Posterior vena cava (tissue), 2 donors: Measurements from ENCODE around the gene KAZN. TPM values are rescaled to one million over a fixed set of nuclear protein-coding genes. Genes with fewer than 3 reads are reported as not detected.

Experiments used
- DNase-seq: peaks from one replicate; pipeline ENCODE4 v3.0.0-alpha.2; 2020; ENCODE audit warnings: low spot score
- intact Hi-C, 2 donors: fragments of 100-400 bp; cut with DNase I; formaldehyde crosslinking; loops; one replicate each; pipeline versions ENCODE4 v1.14.1 to v1.14.2; 2022 to 2023
- total RNA-seq, 2 donors: library from RNA; stranded (reverse); fragmentation: NEBNext Ultra II Directional; extraction: Animal tissue kit (Norgen Biotek cat#: 25700); gene quantifications; one replicate each; pipeline ENCODE4 v1.2.1, GENCODE V29; 2021
- donor health status: DM: yes; HTN: yes; CAD: no.
- donor health status: DM: yes; HTN: yes; CAD: no.

The KAZN gene
- total RNA-seq, 2 donors from 2014 or later = 6.2 to 10.8 TPM

DNA sequence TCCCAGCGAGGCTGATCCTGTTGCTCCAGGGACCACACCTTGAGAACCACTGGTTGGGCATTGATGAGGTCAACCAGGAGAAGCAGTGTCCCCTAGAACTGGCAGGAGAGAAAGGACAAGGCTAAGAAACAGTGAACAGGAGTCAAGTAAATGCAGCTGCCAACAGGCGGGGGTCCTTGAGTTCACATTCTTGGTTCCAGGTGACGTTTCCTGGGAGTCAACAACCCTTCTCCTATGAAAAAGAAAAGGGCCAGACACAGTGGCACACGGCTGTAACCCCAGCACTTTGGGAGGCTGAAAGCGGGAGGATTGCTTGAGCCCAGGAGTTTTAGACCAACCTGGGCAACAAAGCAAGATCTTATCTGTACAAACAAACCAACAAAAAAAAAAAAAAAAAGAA, 98.3 kb downstream of the KAZN start:
- DNase-seq = no peak
- intact Hi-C loops = no loop called here

- no peak for DNase-seq
Measured at GRCh38 chr1:14697353-14697752, 98.9 kb downstream of the KAZN start.

GRCh38 chr1:14698314-14698713, 99.8 kb downstream of the KAZN start:
- DNase-seq = no peak
- intact Hi-C loops = no loop called here

More at GRCh38 chr1:14697353-14697752, 98.9 kb downstream of the KAZN start:
- intact Hi-C loops = no loop called here

DNA sequence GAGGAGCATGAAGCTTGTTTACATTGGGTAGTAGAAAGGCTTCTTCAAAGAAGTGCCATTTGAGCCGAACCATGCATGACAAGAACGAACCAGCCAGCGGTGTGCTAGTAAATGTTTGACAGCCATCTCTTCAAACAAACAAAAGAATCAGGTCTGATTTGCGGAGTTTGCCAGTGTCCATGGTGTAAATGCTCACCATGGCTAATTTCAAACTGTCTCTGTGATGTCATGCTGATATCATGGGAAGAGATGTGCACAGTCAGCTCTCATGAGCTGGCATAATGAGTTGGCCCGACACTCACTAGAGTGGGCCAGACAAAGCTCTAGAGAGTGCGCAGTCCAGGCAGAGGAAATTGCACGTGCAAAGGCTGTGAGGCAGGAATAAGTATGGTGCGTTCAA, 101.1 kb downstream of the KAZN start:
- intact Hi-C loops = no loop called here
- no peak for DNase-seq

- no peak for DNase-seq
- intact Hi-C loops = no loop called here
Measured at GRCh38 chr1:14704846-14705245, 106.4 kb downstream of the KAZN start.

- intact Hi-C loops = no loop called here
Measured at GRCh38 chr1:14705824-14706223, 107.3 kb downstream of the KAZN start.

GRCh38 chr1:14706631-14707030, 108.1 kb downstream of the KAZN start:
- no peak for DNase-seq
- intact Hi-C loops = no loop called here

More at GRCh38 chr1:14705824-14706223, 107.3 kb downstream of the KAZN start:
- no peak for DNase-seq

DNA sequence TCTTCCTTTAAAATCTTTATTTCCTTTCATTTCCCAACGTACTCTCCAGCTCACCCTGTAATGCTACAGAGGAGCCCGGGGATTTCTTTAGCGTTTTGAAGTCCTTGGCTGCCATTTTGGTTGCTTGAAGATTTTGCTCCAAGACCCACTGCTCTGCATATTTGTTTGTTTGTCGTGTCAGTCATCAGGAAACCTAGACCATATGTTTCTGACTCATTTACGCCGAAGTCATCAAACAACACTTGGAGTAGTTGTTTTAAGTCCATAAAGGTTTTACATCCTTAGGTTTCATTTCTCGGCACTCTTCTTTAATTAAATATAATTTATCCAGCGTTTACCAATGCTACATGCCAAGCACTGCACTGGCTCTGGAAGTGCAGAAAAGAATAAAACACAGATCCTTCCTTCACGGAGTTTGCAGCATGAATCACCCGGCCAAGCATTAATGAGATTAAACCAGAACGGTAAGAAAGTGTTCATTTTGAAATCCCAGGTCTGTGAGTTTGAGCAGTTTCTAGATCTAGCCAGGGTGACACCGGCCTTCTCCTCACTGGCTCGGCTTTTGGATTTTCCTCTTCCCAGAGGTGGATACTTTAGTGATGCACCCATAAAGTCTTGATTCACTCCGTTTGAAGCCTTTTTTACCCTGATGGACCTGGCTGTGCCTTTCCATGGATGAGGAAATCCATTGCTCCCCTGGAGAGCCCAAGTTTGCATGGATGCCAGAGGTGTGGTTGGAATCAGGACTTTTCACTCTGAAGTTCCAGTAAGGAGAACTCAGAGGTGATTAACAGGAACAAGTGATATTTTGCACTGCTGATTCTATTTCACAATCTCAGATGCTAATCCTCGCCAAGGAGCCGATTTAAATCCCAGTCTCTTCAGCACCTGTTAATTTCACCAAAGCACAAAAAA, 109.3 kb downstream of the KAZN start:
- intact Hi-C loops = no loop called here
- DNase-seq = no peak

GRCh38 chr1:14710331-14710730, 111.8 kb downstream of the KAZN start:
- intact Hi-C loops = no loop called here
- no peak for DNase-seq

DNA sequence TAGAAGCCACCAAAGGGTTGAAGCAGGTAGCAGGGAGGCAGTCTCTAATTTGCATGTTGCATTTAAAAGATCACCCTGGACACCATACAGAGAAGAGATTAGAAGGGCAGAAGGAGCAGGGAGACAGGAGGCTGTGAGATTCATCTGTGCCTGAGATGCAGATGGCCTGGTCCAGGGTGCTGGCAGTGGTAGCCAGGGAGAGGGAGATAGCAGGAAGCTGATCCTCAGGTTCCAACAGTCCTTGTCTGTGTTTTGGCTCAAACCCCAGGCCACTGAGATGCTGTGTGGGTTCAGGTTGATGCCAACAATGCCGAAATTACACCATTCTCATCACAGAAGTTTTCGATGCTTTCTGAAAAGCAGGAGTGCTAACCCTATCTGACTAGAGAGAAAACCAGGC, 113.7 kb downstream of the KAZN start:
- DNase-seq = no peak
- intact Hi-C loops = no loop called here

GRCh38 chr1:14713077-14713476, 114.6 kb downstream of the KAZN start:
- no peak for DNase-seq
- intact Hi-C loops = no loop called here

GRCh38 chr1:14715266-14715665, 116.8 kb downstream of the KAZN start:
- no peak for DNase-seq

GRCh38 chr1:14715802-14716201, 117.3 kb downstream of the KAZN start:
- intact Hi-C loops = no loop called here

More at GRCh38 chr1:14715266-14715665, 116.8 kb downstream of the KAZN start:
- intact Hi-C loops = no loop called here

DNA sequence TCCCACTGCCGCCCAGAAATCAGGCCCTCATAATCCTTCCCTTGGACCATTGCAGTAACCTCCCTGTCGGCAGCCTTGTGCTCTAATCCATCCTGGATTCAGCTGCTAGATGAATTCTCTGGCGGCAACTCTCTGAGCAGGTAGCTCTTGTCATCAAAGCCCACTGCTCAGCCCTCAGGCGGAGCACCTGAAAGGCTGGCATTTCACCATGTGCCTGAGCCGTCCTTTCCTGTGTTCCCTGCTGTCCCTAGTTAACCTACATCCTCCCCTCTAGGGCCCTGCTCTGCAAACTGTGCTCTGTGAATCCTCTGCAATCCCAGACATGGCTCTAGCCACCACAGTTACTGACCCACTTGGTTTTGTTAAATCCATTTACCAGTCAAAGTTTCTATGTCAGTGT, 118.0 kb downstream of the KAZN start:
- intact Hi-C loops = no loop called here
- no peak for DNase-seq

More at GRCh38 chr1:14715802-14716201, 117.3 kb downstream of the KAZN start:
- no peak for DNase-seq

DNA sequence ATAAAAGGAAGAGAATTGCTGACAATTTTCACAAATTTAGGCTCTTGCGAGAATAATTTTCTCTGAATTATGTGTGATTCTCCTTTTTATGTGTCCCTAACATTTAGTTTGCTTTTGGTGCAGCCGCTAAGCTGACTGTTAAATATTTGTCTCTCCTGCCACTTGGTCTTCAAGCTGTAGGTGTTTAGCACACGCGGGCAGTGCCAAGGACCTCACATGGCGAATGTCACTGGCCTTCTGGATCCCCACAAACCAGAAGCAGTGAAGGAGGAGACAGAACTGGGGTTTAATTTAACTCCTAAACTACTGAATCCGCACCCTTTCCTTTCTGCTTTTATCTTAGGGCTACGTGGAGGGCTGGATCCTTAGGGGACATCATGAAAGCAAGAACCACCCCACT, 120.0 kb downstream of the KAZN start:
- intact Hi-C loops = no loop called here

GRCh38 chr1:14723401-14723800, 124.9 kb downstream of the KAZN start:
- no peak for DNase-seq
- intact Hi-C loops = no loop called here

More for the DNA sequence above, 120.0 kb downstream of the KAZN start:
- DNase-seq = no peak

DNA sequence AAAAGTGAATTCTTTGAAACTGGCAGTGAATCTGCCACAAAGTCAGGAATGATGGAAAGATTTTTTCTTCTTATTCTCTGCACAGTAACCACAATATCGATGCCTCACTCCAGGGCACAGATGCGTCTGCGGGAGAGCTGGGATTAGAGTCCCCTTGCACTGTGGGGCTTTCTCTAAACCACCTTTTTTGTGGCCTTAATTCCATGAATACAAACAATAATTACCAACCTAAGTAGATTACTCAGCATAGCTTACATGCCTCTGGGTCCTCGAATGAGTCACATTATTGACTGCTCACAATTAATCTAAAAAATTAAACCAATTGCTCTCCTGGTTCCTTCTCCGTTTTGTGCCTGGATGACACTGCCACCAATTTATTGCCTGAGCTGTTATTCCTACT, 125.8 kb downstream of the KAZN start:
- no peak for DNase-seq
- intact Hi-C loops = no loop called here

- intact Hi-C loops = no loop called here
- DNase-seq = no peak
Measured at GRCh38 chr1:14724678-14725077, 126.2 kb downstream of the KAZN start.

DNA sequence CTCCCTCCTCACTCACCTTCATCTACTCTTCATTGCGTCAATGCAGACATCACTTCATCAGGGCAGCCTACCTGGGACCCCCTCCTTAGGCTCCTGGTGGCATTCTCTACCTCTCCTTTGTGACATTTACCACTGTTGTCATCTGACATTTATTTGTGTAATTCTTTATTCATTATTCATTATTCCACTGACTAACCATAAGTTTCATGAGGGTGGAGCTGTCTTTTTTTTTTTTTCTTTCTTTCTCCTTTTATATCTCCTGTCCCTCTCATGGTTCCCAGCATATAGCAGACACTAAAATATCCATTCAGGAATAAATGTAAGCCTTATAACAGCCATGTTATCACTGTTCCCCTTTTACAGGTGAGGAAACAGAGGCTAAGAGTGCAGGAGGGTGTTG, 126.8 kb downstream of the KAZN start:
- intact Hi-C loops = no loop called here
- no peak for DNase-seq

DNA sequence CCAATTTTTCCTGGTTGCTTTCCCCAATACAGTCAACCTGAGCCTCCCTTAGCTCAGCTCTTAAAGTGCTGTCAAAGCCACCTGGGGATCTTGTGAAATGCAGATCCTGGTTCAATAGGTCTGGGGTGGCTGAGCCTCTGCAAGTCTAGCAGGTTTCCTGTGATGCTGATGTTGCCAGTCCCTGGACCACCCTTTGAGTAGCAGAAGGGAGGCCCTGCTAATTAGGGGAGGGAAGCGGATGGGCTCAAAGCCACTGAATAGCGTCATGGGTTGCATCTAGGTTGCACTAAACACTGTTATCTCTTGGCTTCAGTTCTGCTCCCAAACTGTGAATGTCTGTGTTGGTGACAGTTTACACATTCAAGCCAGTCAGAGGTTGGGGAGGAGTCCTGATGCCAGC, 127.2 kb downstream of the KAZN start:
- no peak for DNase-seq
- intact Hi-C loops = no loop called here

DNA sequence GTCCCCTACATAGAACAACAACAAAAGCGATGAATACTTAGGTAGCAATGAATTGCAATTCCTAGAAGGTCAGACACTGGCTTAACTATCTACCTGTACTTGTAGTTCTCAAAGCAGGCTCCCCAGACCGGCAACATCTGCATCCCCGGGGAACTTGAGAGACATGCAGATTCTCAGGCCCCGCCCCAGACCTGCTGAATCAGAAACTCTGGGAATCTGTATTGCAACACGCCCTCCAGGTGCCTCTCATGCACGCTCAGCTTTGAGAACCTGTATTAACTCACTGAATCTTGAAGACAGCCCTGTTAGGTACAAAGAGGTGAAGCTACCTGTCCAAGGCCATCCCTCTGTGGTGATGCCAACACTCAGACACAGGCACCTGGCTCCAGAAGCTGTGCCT, 128.1 kb downstream of the KAZN start:
- intact Hi-C loops = no loop called here
- DNase-seq = no peak
